Measurements from ENCODE around the gene PRKAR2A.

- TF ChIP-seq, protein P1, sequence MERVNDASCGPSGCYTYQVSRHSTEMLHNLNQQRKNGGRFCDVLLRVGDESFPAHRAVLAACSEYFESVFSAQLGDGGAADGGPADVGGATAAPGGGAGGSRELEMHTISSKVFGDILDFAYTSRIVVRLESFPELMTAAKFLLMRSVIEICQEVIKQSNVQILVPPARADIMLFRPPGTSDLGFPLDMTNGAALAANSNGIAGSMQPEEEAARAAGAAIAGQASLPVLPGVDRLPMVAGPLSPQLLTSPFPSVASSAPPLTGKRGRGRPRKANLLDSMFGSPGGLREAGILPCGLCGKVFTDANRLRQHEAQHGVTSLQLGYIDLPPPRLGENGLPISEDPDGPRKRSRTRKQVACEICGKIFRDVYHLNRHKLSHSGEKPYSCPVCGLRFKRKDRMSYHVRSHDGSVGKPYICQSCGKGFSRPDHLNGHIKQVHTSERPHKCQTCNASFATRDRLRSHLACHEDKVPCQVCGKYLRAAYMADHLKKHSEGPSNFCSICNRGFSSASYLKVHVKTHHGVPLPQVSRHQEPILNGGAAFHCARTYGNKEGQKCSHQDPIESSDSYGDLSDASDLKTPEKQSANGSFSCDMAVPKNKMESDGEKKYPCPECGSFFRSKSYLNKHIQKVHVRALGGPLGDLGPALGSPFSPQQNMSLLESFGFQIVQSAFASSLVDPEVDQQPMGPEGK (CRISPR knock-in tag; IDR thresholded peaks at IDR 0.05; ENCODE audit: borderline replicate concordance), result no peak
- TF ChIP-seq, protein P2, sequence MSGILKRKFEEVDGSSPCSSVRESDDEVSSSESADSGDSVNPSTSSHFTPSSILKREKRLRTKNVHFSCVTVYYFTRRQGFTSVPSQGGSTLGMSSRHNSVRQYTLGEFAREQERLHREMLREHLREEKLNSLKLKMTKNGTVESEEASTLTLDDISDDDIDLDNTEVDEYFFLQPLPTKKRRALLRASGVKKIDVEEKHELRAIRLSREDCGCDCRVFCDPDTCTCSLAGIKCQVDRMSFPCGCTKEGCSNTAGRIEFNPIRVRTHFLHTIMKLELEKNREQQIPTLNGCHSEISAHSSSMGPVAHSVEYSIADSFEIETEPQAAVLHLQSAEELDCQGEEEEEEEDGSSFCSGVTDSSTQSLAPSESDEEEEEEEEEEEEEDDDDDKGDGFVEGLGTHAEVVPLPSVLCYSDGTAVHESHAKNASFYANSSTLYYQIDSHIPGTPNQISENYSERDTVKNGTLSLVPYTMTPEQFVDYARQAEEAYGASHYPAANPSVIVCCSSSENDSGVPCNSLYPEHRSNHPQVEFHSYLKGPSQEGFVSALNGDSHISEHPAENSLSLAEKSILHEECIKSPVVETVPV (CRISPR knock-in tag; IDR thresholded peaks at IDR 0.05), result no peak
- TF ChIP-seq, protein P3, sequence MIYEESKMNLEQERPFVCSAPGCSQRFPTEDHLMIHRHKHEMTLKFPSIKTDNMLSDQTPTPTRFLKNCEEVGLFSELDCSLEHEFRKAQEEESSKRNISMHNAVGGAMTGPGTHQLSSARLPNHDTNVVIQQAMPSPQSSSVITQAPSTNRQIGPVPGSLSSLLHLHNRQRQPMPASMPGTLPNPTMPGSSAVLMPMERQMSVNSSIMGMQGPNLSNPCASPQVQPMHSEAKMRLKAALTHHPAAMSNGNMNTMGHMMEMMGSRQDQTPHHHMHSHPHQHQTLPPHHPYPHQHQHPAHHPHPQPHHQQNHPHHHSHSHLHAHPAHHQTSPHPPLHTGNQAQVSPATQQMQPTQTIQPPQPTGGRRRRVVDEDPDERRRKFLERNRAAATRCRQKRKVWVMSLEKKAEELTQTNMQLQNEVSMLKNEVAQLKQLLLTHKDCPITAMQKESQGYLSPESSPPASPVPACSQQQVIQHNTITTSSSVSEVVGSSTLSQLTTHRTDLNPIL (CRISPR knock-in tag; IDR thresholded peaks at IDR 0.05; ENCODE audit: low read depth), result no peak
- no peak for TF ChIP-seq OSR1 (CRISPR knock-in tag; IDR thresholded peaks at IDR 0.05)
- no peak for TF ChIP-seq ZFP3 (CRISPR knock-in tag; IDR thresholded peaks at IDR 0.05)
- no peak for TF ChIP-seq ZNF70 (CRISPR knock-in tag; IDR thresholded peaks at IDR 0.05)
- TF ChIP-seq GLIS3 (CRISPR knock-in tag; IDR thresholded peaks at IDR 0.05), result no peak
- no peak for TF ChIP-seq RARB (CRISPR knock-in tag; IDR thresholded peaks at IDR 0.05)
- no peak for TF ChIP-seq ISL1 (CRISPR knock-in tag; IDR thresholded peaks at IDR 0.05)
- no peak for TF ChIP-seq ZNF565 (CRISPR knock-in tag; conservative IDR thresholded peaks at IDR 0.05; ENCODE audit: low read depth)
- TF ChIP-seq PPARA (CRISPR knock-in tag; IDR thresholded peaks at IDR 0.05; ENCODE audit: borderline replicate concordance), result no peak
- no peak for TF ChIP-seq TCF4 (CRISPR knock-in tag; IDR thresholded peaks at IDR 0.05; ENCODE audit: borderline replicate concordance)
Observed at GRCh38 chr3:48708481-48708889, 139.2 kb downstream of the PRKAR2A start.

Measured in SK-N-SH treated with all-trans-retinoic acid at 6 μM for 48 hours (cell line).